Memory B cell (primary cell): ENCODE data around the gene NLRP11.

Experiments used
- ATAC-seq: fragments of 150-1000 bp; cut with Tn5 transposase; 2 replicates; pipeline ENCODE4 v1.10.0; 2021; ENCODE audit warnings: low read depth, mild to moderate bottlenecking, moderate library complexity
- DNase-seq, 2 donors: peaks; one replicate each; pipeline ENCODE4 v3.0.0; 2022; ENCODE audit warnings: low spot score in 2 of 2
- H3K27ac Mint-ChIP-seq: one replicate; pipeline ENCODE4 v1.8.0; 2022; ENCODE audit warnings: mild to moderate bottlenecking, moderate library complexity, mixed read lengths
- H3K27me3 Mint-ChIP-seq: one replicate; pipeline ENCODE4 v1.8.0; 2022; ENCODE audit warnings: mixed read lengths
- H3K36me3 Mint-ChIP-seq: one replicate; pipeline ENCODE4 v1.8.0; 2022; ENCODE audit warnings: mild to moderate bottlenecking, mixed read lengths
- H3K4me1 Mint-ChIP-seq: one replicate; pipeline ENCODE4 v1.8.0; 2022; ENCODE audit warnings: mixed read lengths
- H3K4me3 Mint-ChIP-seq: one replicate; pipeline ENCODE4 v1.8.0; 2022; ENCODE audit warnings: mild to moderate bottlenecking, moderate library complexity, mixed read lengths
- H3K9me3 Mint-ChIP-seq: one replicate; pipeline ENCODE4 v1.8.0; 2022; ENCODE audit warnings: mixed read lengths

The NLRP11 gene

DNA sequence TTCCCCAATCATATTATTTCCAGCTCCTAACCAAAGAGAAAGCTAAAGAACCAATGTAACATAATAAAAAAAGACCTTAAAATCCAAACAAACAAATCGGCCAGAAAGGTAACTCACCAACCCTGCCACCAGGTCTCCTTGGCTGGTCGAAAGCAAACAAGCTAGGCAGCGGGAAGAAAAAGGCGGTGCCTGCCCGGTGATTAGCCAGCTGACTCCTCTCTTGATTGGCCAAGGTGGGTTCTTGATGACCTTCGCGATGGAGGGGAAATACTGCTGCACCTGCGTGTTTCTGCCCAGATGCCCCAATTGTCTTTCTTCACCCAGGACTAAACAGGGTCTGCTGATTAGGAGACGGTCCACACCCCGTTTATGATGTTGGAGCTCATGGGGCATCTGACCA is at the start of gene NLRP11:
NLRP11 (minus strand) TSS at position 154 of the 400 bp plus-strand sequence. CDS start 13,825 bp downstream, outside the sequence.
- peaks cover 2% of the 10 kb centered on the region for H3K9me3 Mint-ChIP-seq
- H3K4me1 Mint-ChIP-seq, result no peaks in the 10 kb centered on the region
- DNase-seq (no peak), ATAC-seq (no peak)
- peaks cover 5% of the 10 kb centered on the region for H3K27me3 Mint-ChIP-seq
- no peaks in the 10 kb centered on the region for H3K36me3 Mint-ChIP-seq
- H3K27ac Mint-ChIP-seq, result no peak within 1 kb of the TSS
- no peak within 1 kb of the TSS for H3K4me3 Mint-ChIP-seq

DNA sequence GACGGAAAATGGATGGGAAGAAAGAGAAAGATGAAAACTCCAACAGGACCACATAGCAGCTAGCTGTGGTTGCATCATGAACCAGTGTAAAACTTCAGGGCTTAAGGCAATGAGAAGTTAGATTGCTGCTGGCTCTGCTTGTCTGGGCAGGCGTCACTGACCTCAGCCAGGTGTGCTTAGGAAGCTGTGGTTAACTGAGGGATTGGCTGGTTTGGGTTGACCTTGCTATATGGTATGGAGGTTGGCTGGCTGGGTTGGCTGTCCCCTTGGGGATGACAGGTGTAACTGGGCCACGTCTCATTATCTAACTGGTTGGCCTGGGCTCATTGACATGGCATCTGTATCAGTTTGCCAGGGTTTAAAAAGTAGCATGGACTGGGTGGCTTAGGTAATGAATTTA is 45.4 kb upstream of the NLRP11 start:
- ATAC-seq, result no peak
- Mint-ChIP-seq H3K4me3 (no peak overlapping the region), H3K36me3 (peaks cover 4% of the 10 kb centered on the region), H3K4me1 (no peaks in the 10 kb centered on the region), H3K27ac (no peak overlapping the region), H3K27me3 (no peaks in the 10 kb centered on the region), H3K9me3 (peaks cover 13% of the 10 kb centered on the region)
- no peak for DNase-seq

- Mint-ChIP-seq H3K36me3 (peaks cover 1% of the 10 kb centered on the region), H3K9me3 (peaks cover 13% of the 10 kb centered on the region), H3K27me3 (peaks cover 7% of the 10 kb centered on the region), H3K4me1 (no peaks in the 10 kb centered on the region), H3K27ac (no peak overlapping the region), H3K4me3 (no peak overlapping the region)
- DNase-seq, result no peak
- ATAC-seq, result no peak
Observed at GRCh38 chr19:55870736-55871135, 38.9 kb upstream of the NLRP11 start.

DNA sequence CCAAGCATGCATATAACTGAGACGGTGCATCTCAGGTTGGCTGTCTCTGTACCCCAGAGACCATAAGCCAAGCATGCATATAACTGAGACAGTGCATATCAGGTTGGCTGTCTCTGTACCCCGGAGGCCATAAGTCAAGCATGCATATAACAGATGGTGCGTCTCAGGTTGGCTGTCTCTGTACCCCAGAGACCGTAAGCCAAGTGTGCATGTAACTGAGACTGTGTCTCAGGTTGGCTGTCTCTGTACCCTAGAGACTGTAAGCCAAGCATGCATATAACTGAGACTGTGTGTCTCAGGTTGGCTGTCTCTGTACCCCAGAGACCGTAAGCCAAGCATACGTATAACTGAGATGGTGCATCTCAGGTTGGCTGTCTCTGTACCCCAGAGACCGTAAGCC is 35.3 kb upstream of the NLRP11 start:
- H3K4me3 Mint-ChIP-seq, result no peak overlapping the region
- peaks cover 1% of the 10 kb centered on the region for H3K36me3 Mint-ChIP-seq
- H3K9me3 Mint-ChIP-seq, result peaks cover 7% of the 10 kb centered on the region
- H3K4me1 Mint-ChIP-seq, result no peaks in the 10 kb centered on the region
- H3K27ac Mint-ChIP-seq, result no peak overlapping the region
- ATAC-seq (no peak), DNase-seq (no peak)
- H3K27me3 Mint-ChIP-seq, result peaks cover 10% of the 10 kb centered on the region

DNA sequence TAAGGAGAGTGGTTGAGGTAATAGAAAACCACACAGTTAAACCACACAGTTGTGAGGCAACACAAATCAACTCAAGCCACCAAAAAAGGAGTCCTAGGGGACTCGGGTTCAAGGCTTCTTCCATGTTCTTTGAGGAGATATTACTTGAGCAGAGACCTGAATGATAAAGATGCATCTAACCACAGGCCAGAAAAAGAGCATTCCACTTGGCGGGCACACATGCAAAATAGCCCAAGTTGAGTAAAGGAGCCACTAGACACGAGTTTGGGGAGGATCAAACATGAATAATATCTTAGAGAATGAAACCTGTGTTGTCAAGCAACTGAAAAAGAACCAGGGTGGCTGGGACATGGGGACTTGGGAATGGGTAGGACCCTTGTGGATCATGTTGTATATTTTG is 34.7 kb upstream of the NLRP11 start:
- ATAC-seq (no peak), DNase-seq (no peak)
- Mint-ChIP-seq H3K36me3 (peaks cover 1% of the 10 kb centered on the region), H3K27me3 (peaks cover 10% of the 10 kb centered on the region), H3K4me3 (no peak overlapping the region), H3K27ac (no peak overlapping the region), H3K4me1 (no peaks in the 10 kb centered on the region), H3K9me3 (peaks cover 7% of the 10 kb centered on the region)

GRCh38 chr19:55858969-55859368 is 27.2 kb upstream of the NLRP11 start:
- H3K4me3 Mint-ChIP-seq, result no peak overlapping the region
- ATAC-seq (no peak), DNase-seq (no peak)
- peaks cover 3% of the 10 kb centered on the region for H3K27me3 Mint-ChIP-seq
- no peak overlapping the region for H3K27ac Mint-ChIP-seq
- no peaks in the 10 kb centered on the region for H3K9me3 Mint-ChIP-seq
- no peaks in the 10 kb centered on the region for H3K36me3 Mint-ChIP-seq
- peaks cover 11% of the 10 kb centered on the region for H3K4me1 Mint-ChIP-seq

DNA sequence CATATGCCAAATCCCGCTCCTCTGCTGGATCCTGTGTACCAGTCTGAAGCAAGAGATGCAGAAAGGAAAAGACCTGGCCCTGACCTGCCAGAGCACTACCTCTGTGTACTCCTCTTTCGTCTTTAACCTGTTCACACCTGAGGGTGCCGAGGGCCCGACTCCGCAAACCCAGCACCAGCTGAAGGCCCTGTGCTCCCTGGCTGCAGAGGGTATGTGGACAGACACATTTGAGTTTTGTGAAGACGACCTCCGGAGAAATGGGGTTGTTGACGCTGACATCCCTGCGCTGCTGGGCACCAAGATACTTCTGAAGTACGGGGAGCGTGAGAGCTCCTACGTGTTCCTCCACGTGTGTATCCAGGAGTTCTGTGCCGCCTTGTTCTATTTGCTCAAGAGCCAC is 26.6 kb upstream of the NLRP11 start:
- Mint-ChIP-seq H3K36me3 (peaks cover 2% of the 10 kb centered on the region), H3K4me1 (peaks cover 14% of the 10 kb centered on the region), H3K9me3 (peaks cover 3% of the 10 kb centered on the region), H3K27me3 (peaks cover 3% of the 10 kb centered on the region), H3K4me3 (no peak overlapping the region), H3K27ac (no peak overlapping the region)
- ATAC-seq (no peak), DNase-seq (no peak)

- Mint-ChIP-seq H3K9me3 (peaks cover 3% of the 10 kb centered on the region), H3K27ac (no peak overlapping the region), H3K36me3 (peaks cover 2% of the 10 kb centered on the region), H3K4me3 (no peak overlapping the region), H3K4me1 (peaks cover 14% of the 10 kb centered on the region), H3K27me3 (peaks cover 1% of the 10 kb centered on the region)
- DNase-seq, result no peak
- no peak for ATAC-seq
Observed at GRCh38 chr19:55857974-55858373, 26.2 kb upstream of the NLRP11 start.

- peak; percentile 75 for ATAC-seq
- Mint-ChIP-seq H3K4me1 (peaks cover 14% of the 10 kb centered on the region), H3K4me3 (no peak overlapping the region), H3K27ac (peak overlapping the region; percentile 3), H3K36me3 (peaks cover 2% of the 10 kb centered on the region), H3K27me3 (peaks cover 1% of the 10 kb centered on the region), H3K9me3 (peaks cover 3% of the 10 kb centered on the region)
- DNase-seq, result no peak
Observed at GRCh38 chr19:55857149-55857548, 25.4 kb upstream of the NLRP11 start.

- no peak for ATAC-seq
- Mint-ChIP-seq H3K9me3 (peaks cover 3% of the 10 kb centered on the region), H3K27me3 (peaks cover 1% of the 10 kb centered on the region), H3K4me1 (peaks cover 14% of the 10 kb centered on the region), H3K4me3 (peak overlapping the region; percentile 4), H3K36me3 (peaks cover 2% of the 10 kb centered on the region), H3K27ac (peak overlapping the region; percentile 8)
- no peak for DNase-seq
Observed at GRCh38 chr19:55855160-55855559, 23.4 kb upstream of the NLRP11 start.

DNA sequence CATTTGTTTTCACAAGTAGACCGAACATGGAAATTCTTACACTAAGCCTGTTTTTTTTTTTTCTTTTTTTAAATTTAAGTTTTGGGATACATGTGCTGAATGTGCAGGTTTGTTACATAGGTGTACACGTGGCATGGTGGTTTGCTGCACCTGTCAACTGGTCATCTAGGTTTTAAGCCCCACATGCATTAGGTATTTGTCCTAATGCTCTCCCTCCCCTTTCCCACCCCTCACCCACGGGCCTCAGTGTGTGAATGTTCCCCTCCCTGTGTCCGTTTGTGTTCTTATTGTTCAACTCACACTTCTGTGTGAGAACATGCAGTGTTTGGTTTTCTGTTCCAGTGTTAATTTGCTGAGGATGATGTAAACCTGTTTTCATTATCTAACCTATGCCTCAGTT is 7.1 kb upstream of the NLRP11 start:
- Mint-ChIP-seq H3K9me3 (peaks cover 10% of the 10 kb centered on the region), H3K4me3 (no peak overlapping the region), H3K36me3 (no peaks in the 10 kb centered on the region), H3K4me1 (no peaks in the 10 kb centered on the region), H3K27me3 (peaks cover 3% of the 10 kb centered on the region), H3K27ac (no peak overlapping the region)
- no peak for ATAC-seq
- no peak for DNase-seq

GRCh38 chr19:55838251-55838650 is 6.5 kb upstream of the NLRP11 start:
- H3K27me3 Mint-ChIP-seq, result peaks cover 2% of the 10 kb centered on the region
- no peaks in the 10 kb centered on the region for H3K36me3 Mint-ChIP-seq
- no peak overlapping the region for H3K4me3 Mint-ChIP-seq
- H3K9me3 Mint-ChIP-seq, result peaks cover 8% of the 10 kb centered on the region
- DNase-seq (no peak), ATAC-seq (no peak)
- H3K4me1 Mint-ChIP-seq, result no peaks in the 10 kb centered on the region
- H3K27ac Mint-ChIP-seq, result no peak overlapping the region

DNA sequence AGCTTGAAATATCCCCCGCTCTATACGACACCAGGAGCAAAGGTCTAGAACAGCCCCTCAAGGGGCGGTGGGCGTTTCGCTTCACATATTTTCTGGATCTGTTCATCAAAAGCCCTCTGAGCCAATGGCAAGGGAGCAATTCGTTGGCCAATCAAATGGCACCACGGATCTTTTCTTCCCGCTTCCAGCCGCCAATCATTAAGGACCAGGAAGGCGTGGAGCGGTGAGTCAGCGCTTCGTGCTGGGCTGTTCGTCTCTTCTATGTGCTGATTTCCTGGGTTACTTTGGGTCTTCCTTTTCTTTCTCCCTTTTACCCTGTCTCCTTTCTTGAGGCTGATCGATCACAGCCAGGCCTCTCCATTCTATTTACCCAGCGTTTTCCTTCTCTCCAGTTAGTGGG is 4.5 kb upstream of the NLRP11 start, which contains the start of gene NLRP4:
NLRP4 (plus strand) TSS at position 201 of the 400 bp plus-strand sequence. CDS start 15,541 bp downstream, outside the sequence.
- H3K4me3 Mint-ChIP-seq, result no peak within 1 kb of the TSS
- no peak for DNase-seq
- H3K27ac Mint-ChIP-seq, result no peak within 1 kb of the TSS
- peaks cover 2% of the 10 kb centered on the region for H3K27me3 Mint-ChIP-seq
- ATAC-seq, result no peak
- no peaks in the 10 kb centered on the region for H3K36me3 Mint-ChIP-seq
- peaks cover 2% of the 10 kb centered on the region for H3K9me3 Mint-ChIP-seq
- no peaks in the 10 kb centered on the region for H3K4me1 Mint-ChIP-seq

DNA sequence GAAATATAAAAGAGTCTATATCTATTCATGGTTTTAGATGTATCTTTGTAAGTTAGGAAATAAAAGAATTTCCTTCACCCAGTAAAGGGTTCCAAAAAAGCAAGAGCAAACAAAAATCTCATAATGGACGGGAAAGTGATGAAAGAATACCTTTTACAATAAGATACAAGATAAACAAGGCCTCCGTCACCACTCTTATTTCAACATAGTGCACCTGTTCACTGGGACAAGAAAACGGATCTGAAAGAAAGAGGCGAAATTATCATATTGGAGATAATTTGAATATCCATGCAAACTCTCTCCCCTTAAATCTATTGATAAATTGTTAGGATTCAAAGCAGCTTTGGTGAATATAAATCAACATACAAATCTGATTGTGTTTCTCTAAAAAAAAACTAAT is 877 bp upstream of the NLRP11 start:
- DNase-seq, result no peak
- peaks cover 5% of the 10 kb centered on the region for H3K27me3 Mint-ChIP-seq
- H3K9me3 Mint-ChIP-seq, result peaks cover 2% of the 10 kb centered on the region
- H3K4me1 Mint-ChIP-seq, result no peaks in the 10 kb centered on the region
- H3K27ac Mint-ChIP-seq, result no peak overlapping the region
- H3K4me3 Mint-ChIP-seq, result no peak overlapping the region
- no peaks in the 10 kb centered on the region for H3K36me3 Mint-ChIP-seq
- no peak for ATAC-seq

DNA sequence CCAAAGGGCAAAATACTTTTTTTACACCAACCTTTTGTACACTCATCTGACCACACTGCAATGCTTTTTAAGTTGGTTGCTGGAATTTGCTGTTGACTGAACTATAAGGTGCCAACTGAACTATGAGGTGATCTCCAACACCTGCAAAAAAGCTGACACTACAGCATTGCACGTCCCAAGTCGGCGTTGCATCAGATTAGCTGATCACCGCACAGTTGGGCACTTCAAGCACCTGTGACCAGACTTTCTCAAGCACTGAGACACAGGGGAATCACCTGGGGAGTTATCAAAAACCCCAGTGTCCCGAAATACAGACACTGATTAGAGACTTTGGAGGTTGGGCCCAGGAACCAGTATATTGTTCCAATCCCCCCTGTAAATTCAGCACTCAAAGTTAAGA is 1.1 kb downstream of the NLRP11 start:
- no peaks in the 10 kb centered on the region for H3K36me3 Mint-ChIP-seq
- H3K27me3 Mint-ChIP-seq, result peaks cover 5% of the 10 kb centered on the region

More for the DNA sequence above, 1.1 kb downstream of the NLRP11 start:
- Mint-ChIP-seq H3K27ac (no peak overlapping the region), H3K4me1 (no peaks in the 10 kb centered on the region), H3K4me3 (no peak overlapping the region), H3K9me3 (no peaks in the 10 kb centered on the region)
- DNase-seq (no peak), ATAC-seq (peak; percentile 31)
